Keratinocyte (primary cell): ENCODE measurements around the gene PLAC1. TPM values are rescaled to one million over a fixed set of nuclear protein-coding genes. Genes with fewer than 3 reads are reported as not detected.

Experiments used
- DNase-seq: peaks from one replicate; pipeline ENCODE4 v3.0.0-alpha.2; 2011; ENCODE audit warnings: low read depth, missing footprints, low spot score
- FAIRE-seq: peaks from 2 replicates; lab custom pipeline; 2011; peaks lifted over from hg19 to GRCh38; lab: Jason Lieb, UNC
- H2AFZ ChIP-seq: 2 replicates; pipeline ENCODE4 v1.6.0; 2012; ENCODE audit warnings: low read length, control low read depth, inconsistent platforms; ENCODE audit not compliant: control insufficient read depth
- H3K27ac ChIP-seq: 2 replicates; pipeline ENCODE4 v1.5.1; 2011; ENCODE audit warnings: low read length; ENCODE audit not compliant: control insufficient read depth, insufficient read depth
- H3K27me3 ChIP-seq: 3 replicates; pipeline ENCODE4 v1.6.0; 2011; ENCODE audit warnings: low read length; ENCODE audit not compliant: control insufficient read depth, insufficient read depth; ENCODE audit errors: extremely low read depth
- H3K36me3 ChIP-seq, 2 experiments: 2 replicates in 1 of 2; 3 replicates in 1 of 2; pipeline ENCODE4 v1.5.1; 2011; ENCODE audit warnings: low read length in 2 of 2, mild to moderate bottlenecking in 1 of 2; ENCODE audit not compliant: control insufficient read depth in 2 of 2, insufficient read depth in 2 of 2; ENCODE audit errors: extremely low read depth in 1 of 2
- H3K4me1 ChIP-seq: 3 replicates; pipeline ENCODE4 v1.5.1; 2011; ENCODE audit warnings: low read length; ENCODE audit not compliant: control insufficient read depth, insufficient read depth; ENCODE audit errors: extremely low read depth
- H3K4me2 ChIP-seq: 3 replicates; pipeline ENCODE4 v1.6.0; 2011; ENCODE audit warnings: low read depth, low read length; ENCODE audit not compliant: control insufficient read depth, insufficient read depth; ENCODE audit errors: extremely low read depth
- H3K4me3 ChIP-seq, 3 experiments: fragments of 200-600 bp in 1 of 3; sonication (generic) in 1 of 3; 2 replicates in 2 of 3; 3 replicates in 1 of 3; pipeline ENCODE4 v1.5.1; 2011 to 2016; ENCODE audit warnings: low read length in 3 of 3, mild to moderate bottlenecking in 3 of 3, control low read depth in 2 of 3, inconsistent platforms in 1 of 3, low read depth in 1 of 3, mixed read lengths in 1 of 3, mixed run types in 1 of 3, moderate library complexity in 1 of 3; ENCODE audit not compliant: control insufficient read depth in 2 of 3, insufficient read depth in 2 of 3; ENCODE audit errors: extremely low read depth in 1 of 3
- H3K79me2 ChIP-seq: 2 replicates; pipeline ENCODE4 v1.6.0; 2012; ENCODE audit warnings: low read length; ENCODE audit not compliant: control insufficient read depth, insufficient read depth
- H3K9ac ChIP-seq: 3 replicates; pipeline ENCODE4 v1.6.0; 2011; ENCODE audit warnings: low read length; ENCODE audit not compliant: control insufficient read depth, insufficient read depth; ENCODE audit errors: extremely low read depth
- H3K9me1 ChIP-seq: 3 replicates; pipeline ENCODE4 v1.6.0; 2011; ENCODE audit warnings: low read length; ENCODE audit not compliant: control insufficient read depth, insufficient read depth; ENCODE audit errors: extremely low read depth
- H3K9me3 ChIP-seq: 2 replicates; pipeline ENCODE4 v1.5.1; 2012; ENCODE audit warnings: low read depth, low read length; ENCODE audit not compliant: control insufficient read depth
- H4K20me1 ChIP-seq: 3 replicates; pipeline ENCODE4 v1.6.0; 2011; ENCODE audit warnings: low read length; ENCODE audit not compliant: control insufficient read depth, insufficient read depth; ENCODE audit errors: extremely low read depth
- CTCF ChIP-seq, 3 experiments: IDR thresholded peaks in 1 of 3; conservative IDR thresholded peaks in 1 of 3; optimal IDR thresholded peaks in 1 of 3; 2 replicates in 2 of 3; 3 replicates in 1 of 3; pipeline versions ENCODE3 to v1.5.1; 2011; ENCODE audit warnings: low read length in 3 of 3, mild to moderate bottlenecking in 3 of 3, moderate library complexity in 2 of 3, control low read depth in 1 of 3, inconsistent platforms in 1 of 3; ENCODE audit not compliant: insufficient read depth in 2 of 3; ENCODE audit errors: extremely low read depth in 1 of 3
- EZH2 ChIP-seq: IDR thresholded peaks from one replicate; pipeline ENCODE4 v1.6.1; 2012; ENCODE audit warnings: inconsistent platforms, mild to moderate bottlenecking, low read length, moderate library complexity
- dilution Hi-C: fragments of 300-500 bp; cut with MboI; formaldehyde crosslinking; loops from one replicate; pipeline ENCODE4 v1.7.0; 2020; ENCODE audit warnings: low sequenced_read_pairs; ENCODE audit not compliant: extremely low pct_ligation_motif_present
- polyA plus RNA-seq, 5 experiments: library from polyadenylated mRNA; depleted of rRNA in 3 of 5; stranded (reverse) in 3 of 5; stranded (forward) in 1 of 5; unstranded in 1 of 5; fragments of >200 nt; gene quantifications; 1 replicate in 1 of 5; 2 replicates in 3 of 5; 3 replicates in 1 of 5; pipeline versions ENCODE4 v1.2.1 to v1.2.3, GENCODE V29; 2011 to 2012; ENCODE audit warnings: missing spikeins in 2 of 5, low read depth in 1 of 5, low replicate concordance in 1 of 5

The PLAC1 gene
- polyA plus RNA-seq, 1 donor (not counting 4 experiments of a cell fraction or from before 2014, with no cell fraction given): 8.5 TPM

GRCh38 chrX:134676436-134676835 is 18.2 kb upstream of the PLAC1 start:
- Histone ChIP-seq H3K9me1 (no peaks in the 10 kb centered on the region), H2AFZ (no peak overlapping the region), H3K36me3 (no peaks in the 10 kb centered on the region), H4K20me1 (no peaks in the 10 kb centered on the region), H3K4me3 (no peak overlapping the region), H3K27ac (peak overlapping the region; percentile 63), H3K9ac (no peak overlapping the region), H3K4me1 (peaks cover 14% of the 10 kb centered on the region), H3K4me2 (no peak overlapping the region), H3K79me2 (no peaks in the 10 kb centered on the region), H3K9me3 (no peaks in the 10 kb centered on the region), H3K27me3 (no peaks in the 10 kb centered on the region)
- peak; percentile 88 for FAIRE-seq
- TF ChIP-seq EZH2 (no peak), CTCF (optimal IDR thresholded peaks at IDR 0.05 in 1 of 3, IDR thresholded peaks at IDR 0.05 in 1 of 3, conservative IDR thresholded peaks at IDR 0.05 in 1 of 3; ENCODE audit: extremely low read depth in 1 of 3, insufficient read depth in 2 of 3, low read length in 3 of 3) (no peak)
- dilution Hi-C loops: no loop called here
- no peak for DNase-seq

- no peak overlapping the region for H3K27ac ChIP-seq
Measured at GRCh38 chrX:134673123-134673522, 14.9 kb upstream of the PLAC1 start.

More at GRCh38 chrX:134673123-134673522, 14.9 kb upstream of the PLAC1 start:
- Histone ChIP-seq H3K4me2 (no peak overlapping the region), H2AFZ (no peak overlapping the region), H3K4me3 (no peak overlapping the region), H3K9me3 (no peaks in the 10 kb centered on the region), H3K4me1 (peaks cover 35% of the 10 kb centered on the region), H3K27me3 (no peaks in the 10 kb centered on the region), H4K20me1 (no peaks in the 10 kb centered on the region), H3K79me2 (no peaks in the 10 kb centered on the region), H3K9ac (no peak overlapping the region), H3K36me3 (no peaks in the 10 kb centered on the region), H3K9me1 (no peaks in the 10 kb centered on the region)
- DNase-seq (no peak), FAIRE-seq (no peak)
- dilution Hi-C loops: no loop called here
- no peak for TF ChIP-seq EZH2
- TF ChIP-seq CTCF (optimal IDR thresholded peaks at IDR 0.05 in 1 of 3, IDR thresholded peaks at IDR 0.05 in 1 of 3, conservative IDR thresholded peaks at IDR 0.05 in 1 of 3; ENCODE audit: extremely low read depth in 1 of 3, insufficient read depth in 2 of 3, low read length in 3 of 3): no peak
